ENCODE data around the gene CACNA2D1. TPM values are rescaled to one million over a fixed set of nuclear protein-coding genes. Genes with fewer than 3 reads are reported as not detected.

The CACNA2D1 gene
- total RNA-seq, 1 donor from 2014 or later, result not detected

GRCh38 chr7:82375713-82376112, 67.9 kb downstream of the CACNA2D1 start:
- Mint-ChIP-seq H3K36me3 (ENCODE audit: low read depth) (no peaks in the 10 kb centered on the region), H3K9me3 (no peaks in the 10 kb centered on the region), H3K27me3 (no peaks in the 10 kb centered on the region), H3K4me1 (no peaks in the 10 kb centered on the region), H3K4me3 (no peak overlapping the region), H3K27ac (no peak overlapping the region)
- intact Hi-C loops (cut with micrococcal nuclease), result no loop called here
- no peak for TF ChIP-seq CTCF (IDR thresholded peaks at IDR 0.05)
- ChIA-PET CTCF (no interaction called here), POLR2A (no interaction called here)
- no peak for DNase-seq
- no peak for ATAC-seq (ENCODE audit: low read depth)

GRCh38 chr7:82375129-82375528, 68.4 kb downstream of the CACNA2D1 start:
- no peak for TF ChIP-seq CTCF (IDR thresholded peaks at IDR 0.05)
- intact Hi-C loops (cut with micrococcal nuclease), result no loop called here
- H3K36me3 Mint-ChIP-seq (ENCODE audit: low read depth), result no peaks in the 10 kb centered on the region
- H3K4me3 Mint-ChIP-seq, result no peak overlapping the region
- DNase-seq, result no peak
- H3K4me1 Mint-ChIP-seq, result no peaks in the 10 kb centered on the region
- H3K27ac Mint-ChIP-seq, result no peak overlapping the region
- no peak for ATAC-seq (ENCODE audit: low read depth)
- CTCF ChIA-PET, result no interaction called here
- H3K9me3 Mint-ChIP-seq, result no peaks in the 10 kb centered on the region
- POLR2A ChIA-PET, result no interaction called here
- no peaks in the 10 kb centered on the region for H3K27me3 Mint-ChIP-seq

DNA sequence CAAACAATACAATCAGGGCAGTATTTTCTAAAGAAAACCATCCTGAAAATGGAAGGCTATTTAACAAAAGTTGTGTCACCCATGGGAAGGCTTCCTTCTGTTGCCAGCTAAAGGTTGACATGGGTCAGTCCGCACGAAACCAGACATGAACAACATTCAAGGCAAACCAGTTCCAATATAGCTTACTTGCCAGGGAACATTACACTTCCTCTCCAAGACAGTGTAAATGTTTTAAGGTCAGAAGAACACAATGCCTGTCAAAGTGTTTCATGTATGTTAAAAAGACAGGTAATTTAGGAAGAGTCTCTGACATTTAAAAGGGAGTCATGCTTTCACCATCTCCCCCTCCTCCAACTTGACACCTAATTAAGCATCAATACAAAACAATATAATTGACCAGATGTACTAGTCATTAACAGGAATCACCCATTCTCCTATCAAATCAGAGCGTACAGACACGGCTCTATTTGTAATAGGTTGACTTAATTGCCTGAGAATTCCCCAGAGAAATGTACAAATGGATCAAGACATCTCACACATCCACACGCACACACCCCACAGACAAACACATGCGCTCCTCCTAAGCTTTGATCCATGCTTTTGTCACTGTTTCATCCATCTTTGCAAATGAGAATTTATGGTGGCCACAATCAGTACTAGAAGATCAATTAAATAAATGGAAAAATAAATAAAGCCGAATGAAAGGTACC, 69.5 kb downstream of the CACNA2D1 start:
- no peak overlapping the region for H3K4me3 Mint-ChIP-seq
- H3K36me3 Mint-ChIP-seq (ENCODE audit: low read depth), result no peaks in the 10 kb centered on the region
- no peaks in the 10 kb centered on the region for H3K27me3 Mint-ChIP-seq
- intact Hi-C loops (cut with micrococcal nuclease), result no loop called here
- no peak for TF ChIP-seq CTCF (IDR thresholded peaks at IDR 0.05)
- ATAC-seq (ENCODE audit: low read depth) (no peak), DNase-seq (no peak)
- no peak overlapping the region for H3K27ac Mint-ChIP-seq
- H3K9me3 Mint-ChIP-seq, result no peaks in the 10 kb centered on the region
- ChIA-PET POLR2A (no interaction called here), CTCF (no interaction called here)
- H3K4me1 Mint-ChIP-seq, result no peaks in the 10 kb centered on the region

- ATAC-seq (ENCODE audit: low read depth) (no peak), DNase-seq (no peak)
- H3K36me3 Mint-ChIP-seq (ENCODE audit: low read depth), result no peaks in the 10 kb centered on the region
- no peak overlapping the region for H3K4me3 Mint-ChIP-seq
- no peak for TF ChIP-seq CTCF (IDR thresholded peaks at IDR 0.05)
- H3K9me3 Mint-ChIP-seq, result no peaks in the 10 kb centered on the region
- H3K4me1 Mint-ChIP-seq, result no peaks in the 10 kb centered on the region
- CTCF ChIA-PET, result no interaction called here
- POLR2A ChIA-PET, result no interaction called here
- intact Hi-C loops (cut with micrococcal nuclease), result no loop called here
- H3K27me3 Mint-ChIP-seq, result no peaks in the 10 kb centered on the region
- no peak overlapping the region for H3K27ac Mint-ChIP-seq
These were observed 78.9 kb downstream of the CACNA2D1 start for GRCh38 chr7:82364671-82365070.

DNA sequence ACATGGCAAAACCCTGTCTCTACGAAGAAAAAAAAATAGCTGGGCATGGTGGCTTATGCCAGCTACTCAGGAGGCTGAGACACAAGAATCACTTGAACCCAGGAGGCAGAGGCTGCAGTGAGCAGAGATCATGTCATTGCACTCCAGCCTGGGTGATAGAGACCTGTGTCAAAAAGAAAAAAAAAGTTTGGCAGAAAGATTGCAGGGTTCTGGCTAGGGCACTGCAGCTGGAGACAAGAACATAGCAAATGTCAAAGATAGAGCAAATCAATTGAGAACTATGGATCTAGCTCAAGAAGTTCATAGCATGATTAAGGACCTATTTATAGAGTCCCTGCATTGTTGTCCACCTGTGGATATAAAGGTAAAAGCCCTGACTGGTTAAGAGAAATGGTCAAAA, 79.5 kb downstream of the CACNA2D1 start:
- Mint-ChIP-seq H3K27me3 (no peaks in the 10 kb centered on the region), H3K9me3 (no peaks in the 10 kb centered on the region), H3K36me3 (ENCODE audit: low read depth) (no peaks in the 10 kb centered on the region), H3K4me3 (no peak overlapping the region), H3K4me1 (no peaks in the 10 kb centered on the region), H3K27ac (no peak overlapping the region)
- no peak for TF ChIP-seq CTCF (IDR thresholded peaks at IDR 0.05)
- ATAC-seq (ENCODE audit: low read depth) (no peak), DNase-seq (no peak)
- ChIA-PET POLR2A (no interaction called here), CTCF (no interaction called here)
- intact Hi-C loops (cut with micrococcal nuclease), result no loop called here
